Kidney (tissue), 14 donors: ENCODE results near the gene DOC2B. TPM values are rescaled to one million over a fixed set of nuclear protein-coding genes. Genes with fewer than 3 reads are reported as not detected.
A peak's percentile ranks its signal among the peaks of the same experiment; 100 is the strongest.

Experiments
- DNase-seq, 5 donors: peaks; one replicate each; pipeline ENCODE4 v3.0.0-alpha.2; 2013 to 2020
- FAIRE-seq: peaks from 2 replicates; lab custom pipeline; 2012; peaks lifted over from hg19 to GRCh38; lab: Jason Lieb, UNC
- H3K27ac ChIP-seq, 2 donors: one replicate each; pipeline ENCODE4 v1.7.0; 2013; ENCODE audit warnings: low read depth in 2 of 2, low read length in 2 of 2, inconsistent platforms in 1 of 2
- H3K27me3 ChIP-seq: one replicate; pipeline ENCODE4 v1.7.1; 2013; ENCODE audit warnings: low read length, inconsistent platforms; ENCODE audit not compliant: control insufficient read depth, insufficient read depth
- H3K36me3 ChIP-seq, 3 donors: one replicate each; pipeline versions ENCODE4 v1.7.0 to v1.7.1; 2013; ENCODE audit warnings: low read length in 3 of 3, control low read depth in 1 of 3, inconsistent platforms in 1 of 3; ENCODE audit not compliant: insufficient read depth in 3 of 3, control insufficient read depth in 2 of 3
- H3K4me1 ChIP-seq, 3 donors: one replicate each; pipeline versions ENCODE4 v1.7.0 to v1.7.1; 2013; ENCODE audit warnings: low read length in 3 of 3, inconsistent platforms in 1 of 3, low read depth in 1 of 3; ENCODE audit not compliant: control insufficient read depth in 2 of 3, insufficient read depth in 2 of 3
- H3K4me3 ChIP-seq, 3 donors: one replicate each; pipeline versions ENCODE4 v1.7.0 to v1.8.1; 2013; ENCODE audit warnings: low read length in 3 of 3, control low read depth in 1 of 3, inconsistent platforms in 1 of 3
- H3K9ac ChIP-seq, 3 donors: one replicate each; pipeline versions ENCODE4 v1.7.0 to v1.7.1; 2013; ENCODE audit warnings: low read length in 3 of 3, control low read depth in 1 of 3, inconsistent platforms in 1 of 3
- H3K9me3 ChIP-seq, 3 donors: one replicate each; pipeline versions ENCODE4 v1.7.0 to v1.7.1; 2013; ENCODE audit warnings: low read length in 3 of 3, control low read depth in 1 of 3, inconsistent platforms in 1 of 3; ENCODE audit not compliant: control insufficient read depth in 2 of 3, insufficient read depth in 1 of 3
- CTCF ChIP-seq: IDR thresholded peaks from 3 replicates; pipeline ENCODE4 v1.5.1; 2012; ENCODE audit warnings: mild to moderate bottlenecking, moderate library complexity, borderline replicate concordance; ENCODE audit not compliant: insufficient read depth; ENCODE audit errors: extremely low read depth
- intact Hi-C: fragments of 100-400 bp; cut with DNase I; formaldehyde crosslinking; loops from one replicate; pipeline ENCODE4 v1.11.1; 2022
- polyA plus RNA-seq: library from polyadenylated mRNA; stranded (reverse); fragments of 350-450 nt; fragmentation: Illumina TruSeq; extraction: RNeasy Lipid Tissue Mini Kit (QIAGEN cat#74804); gene quantifications from one replicate; pipeline ENCODE4 v1.2.3, GENCODE V29; 2014; ENCODE audit warnings: low read depth, low replicate concordance; ENCODE audit not compliant: insufficient read depth
- total RNA-seq: library from RNA; stranded (reverse); fragmentation: NEBNext Ultra II Directional; extraction: Animal tissue kit (Norgen Biotek cat#: 25700); gene quantifications from one replicate; pipeline ENCODE4 v1.2.1, GENCODE V29; 2021
- donor health status: control.
- donor health status: control.
- donor health status: control.
- donor health status: control.
- donor health status: control.
- donor health status: DM: yes; HTN: yes; CAD: no.
- donor health status: Normal renal cell carcinoma (clear cell type).

DOC2B gene
- total and polyA plus RNA-seq, 2 donors from 2014 or later: 4.2 to 21.6 TPM

DNA sequence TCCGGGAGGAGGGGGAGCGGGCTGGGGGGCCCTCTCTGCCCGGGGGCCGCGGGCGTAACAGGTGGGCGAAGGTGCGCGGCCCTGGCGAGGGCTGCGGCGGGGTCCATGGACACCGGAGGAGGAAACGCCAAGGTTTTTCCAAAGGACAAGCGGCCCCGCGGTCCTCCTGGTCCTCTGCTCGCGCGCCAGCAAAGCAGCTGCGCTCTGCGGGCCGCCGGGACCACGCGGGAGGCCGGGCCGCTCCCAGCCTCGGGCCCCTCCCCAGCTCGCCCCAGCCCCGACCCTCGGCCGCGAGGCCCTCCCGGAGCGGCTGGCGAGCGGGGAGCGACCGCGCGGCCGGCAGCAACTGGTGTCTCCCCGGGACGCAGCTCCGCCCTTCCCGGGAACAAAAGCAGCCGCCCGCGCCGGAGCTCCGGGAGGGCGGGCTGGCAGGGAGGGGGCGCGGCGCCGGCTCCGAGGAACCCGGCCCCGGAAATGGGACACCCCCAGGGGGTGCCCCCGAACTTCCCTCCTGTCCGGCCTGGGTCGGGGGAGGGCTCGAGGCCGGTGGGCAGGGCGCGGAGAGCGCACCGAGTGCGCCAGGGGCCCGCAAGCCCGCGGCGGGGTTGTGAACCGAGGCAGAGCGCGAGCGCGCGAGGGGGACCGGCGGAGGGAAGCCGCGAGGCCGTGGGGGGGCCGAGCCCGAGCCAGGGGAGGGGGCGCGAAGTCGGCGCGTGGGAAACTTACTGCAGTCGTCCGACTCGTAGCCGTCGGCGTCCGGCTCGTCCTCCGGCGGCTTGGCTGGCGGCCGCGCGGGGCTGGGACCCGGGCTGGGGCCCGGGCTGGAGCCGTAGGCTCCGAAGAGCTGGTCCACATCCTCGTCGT, 837 bp downstream of the DOC2B start:
- Histone ChIP-seq H3K4me3 (peak overlapping the region in 1 of 3 donors; percentile 47), H3K27me3 (no peaks in the 10 kb centered on the region), H3K9ac (peak overlapping the region in 1 of 3 donors; percentile 51), H3K9me3 (no peaks in the 10 kb centered on the region), H3K27ac (peak overlapping the region in 1 of 2 donors; percentile 22), H3K36me3 (no peaks in the 10 kb centered on the region), H3K4me1 (peaks cover 0 to 3% (median 2%) of the 10 kb centered on the region in 3 donors)
- FAIRE-seq (no peak), DNase-seq (peak in 4 of 5 donors; percentile 34 to 78 (median 60))
- intact Hi-C loops: no loop called here
- TF ChIP-seq CTCF: no peak

- no peak for FAIRE-seq
- peak overlapping the region in 1 of 3 donors; percentile 29 for H3K9ac ChIP-seq
- peak overlapping the region in 1 of 2 donors; percentile 65 for H3K27ac ChIP-seq
These were observed 1.6 kb downstream of the DOC2B start for GRCh38 chr17:179781-180380.

DNA sequence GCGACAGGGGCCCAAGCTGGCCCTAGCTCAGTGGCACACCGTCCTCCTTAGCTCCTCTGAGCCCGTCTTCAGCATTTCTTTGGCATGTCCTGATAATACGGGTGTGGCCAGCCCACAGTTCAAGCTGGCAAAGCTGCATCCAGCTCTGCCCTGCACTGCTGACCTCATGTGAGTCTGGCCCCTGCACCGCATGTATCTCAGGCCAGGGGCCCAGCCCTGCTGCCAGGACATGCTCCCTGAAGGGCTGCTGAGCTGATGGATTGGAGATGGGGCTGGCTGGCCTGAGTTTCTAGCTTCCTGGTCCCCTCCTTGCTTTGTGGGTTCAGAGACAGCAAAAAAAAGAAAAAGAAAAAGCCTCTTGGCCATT, 2.4 kb downstream of the DOC2B start:
- H3K9me3 ChIP-seq: no peaks in the 10 kb centered on the region
- H3K36me3 ChIP-seq: no peaks in the 10 kb centered on the region
- H3K9ac ChIP-seq: no peak overlapping the region
- FAIRE-seq (no peak), DNase-seq (peak in 1 of 5 donors; percentile 68)
- intact Hi-C loops: no loop called here
- H3K27me3 ChIP-seq: no peaks in the 10 kb centered on the region
- no peak for TF ChIP-seq CTCF
- peaks cover 0 to 3% (median 2%) of the 10 kb centered on the region in 3 donors for H3K4me1 ChIP-seq
- H3K4me3 ChIP-seq: no peak overlapping the region
- no peak overlapping the region for H3K27ac ChIP-seq

More at GRCh38 chr17:179781-180380, 1.6 kb downstream of the DOC2B start:
- Histone ChIP-seq H3K36me3 (no peaks in the 10 kb centered on the region), H3K9me3 (no peaks in the 10 kb centered on the region), H3K4me3 (peak overlapping the region; percentile 24 to 39 (median 36)), H3K27me3 (no peaks in the 10 kb centered on the region), H3K4me1 (peaks cover 0 to 3% (median 2%) of the 10 kb centered on the region in 3 donors)
- peak in 3 of 5 donors; percentile 36 to 68 (median 65) for DNase-seq
- intact Hi-C loops: no loop called here
- no peak for TF ChIP-seq CTCF
